Progenitor cell of endocrine pancreas (in vitro differentiated cells): Measurements from ENCODE around the gene DNAJA3. TPM values are rescaled to one million over a fixed set of nuclear protein-coding genes. Genes with fewer than 3 reads are reported as not detected.
A peak's percentile ranks its signal among the peaks of the same experiment; 100 is the strongest.

Source experiments
- DNase-seq: peaks from one replicate; pipeline ENCODE4 v3.0.0; 2021; ENCODE audit warnings: low spot score; ENCODE audit not compliant: unreplicated experiment
- H3K27ac Mint-ChIP-seq: 2 replicates; pipeline ENCODE4 v1.8.0; 2021; ENCODE audit warnings: mild to moderate bottlenecking, moderate library complexity, mixed read lengths
- H3K27me3 Mint-ChIP-seq: 2 replicates; pipeline ENCODE4 v1.8.0; 2021; ENCODE audit warnings: mixed read lengths
- H3K36me3 Mint-ChIP-seq: 2 replicates; pipeline ENCODE4 v1.8.0; 2022; ENCODE audit warnings: mixed read lengths; ENCODE audit not compliant: insufficient read depth
- H3K4me1 Mint-ChIP-seq: 2 replicates; pipeline ENCODE4 v1.8.0; 2021; ENCODE audit warnings: low read depth, mixed read lengths
- H3K4me3 Mint-ChIP-seq: 2 replicates; pipeline ENCODE4 v1.8.0; 2021; ENCODE audit warnings: low read depth, mild to moderate bottlenecking, moderate library complexity, mixed read lengths
- H3K9me3 Mint-ChIP-seq: 2 replicates; pipeline ENCODE4 v1.8.0; 2021; ENCODE audit warnings: low read depth, mixed read lengths
- CTCF ChIP-seq: fragments of 200-600 bp; sonication (generic); IDR thresholded peaks from one replicate; pipeline ENCODE4 v1.5.0; 2021; ENCODE audit warnings: antibody characterized with exemption, mild to moderate bottlenecking; ENCODE audit not compliant: unreplicated experiment
- total RNA-seq: library from RNA; stranded (reverse); gene quantifications from 2 replicates; pipeline ENCODE4 v1.2.1, GENCODE V29; 2021

The DNAJA3 gene
- total RNA-seq, 1 donor from 2014 or later: 42.3 TPM

- Mint-ChIP-seq H3K27ac (no peak overlapping the region), H3K36me3 (peaks cover 8% of the 10 kb centered on the region), H3K4me1 (no peaks in the 10 kb centered on the region), H3K9me3 (no peaks in the 10 kb centered on the region), H3K27me3 (no peaks in the 10 kb centered on the region), H3K4me3 (no peak overlapping the region)
- TF ChIP-seq CTCF: no peak
- no peak for DNase-seq
Measured at GRCh38 chr16:4455081-4455480, 29.4 kb downstream of the DNAJA3 start.

GRCh38 chr16:4455951-4456350 lies 30.3 kb downstream of the DNAJA3 start:
- Mint-ChIP-seq H3K4me3 (no peak overlapping the region), H3K36me3 (peaks cover 10% of the 10 kb centered on the region), H3K9me3 (no peaks in the 10 kb centered on the region), H3K27me3 (no peaks in the 10 kb centered on the region), H3K4me1 (peaks cover 1% of the 10 kb centered on the region), H3K27ac (no peak overlapping the region)
- no peak for TF ChIP-seq CTCF
- DNase-seq: no peak

GRCh38 chr16:4460936-4461249 lies 35.2 kb downstream of the DNAJA3 start:
- Mint-ChIP-seq H3K9me3 (no peaks in the 10 kb centered on the region), H3K27me3 (no peaks in the 10 kb centered on the region), H3K27ac (no peak overlapping the region), H3K36me3 (peaks cover 11% of the 10 kb centered on the region), H3K4me1 (peaks cover 2% of the 10 kb centered on the region), H3K4me3 (no peak overlapping the region)
- DNase-seq: no peak
- no peak for TF ChIP-seq CTCF

GRCh38 chr16:4461250-4462085 lies 35.8 kb downstream of the DNAJA3 start:
- H3K36me3 Mint-ChIP-seq: peaks cover 8% of the 10 kb centered on the region
- no peak for TF ChIP-seq CTCF
- no peak overlapping the region for H3K4me3 Mint-ChIP-seq
- DNase-seq: no peak
- H3K27ac Mint-ChIP-seq: peak overlapping the region; percentile 29
- no peaks in the 10 kb centered on the region for H3K27me3 Mint-ChIP-seq
- no peaks in the 10 kb centered on the region for H3K9me3 Mint-ChIP-seq
- peaks cover 2% of the 10 kb centered on the region for H3K4me1 Mint-ChIP-seq

GRCh38 chr16:4463522-4464163 lies 38.0 kb downstream of the DNAJA3 start:
- no peak for DNase-seq
- Mint-ChIP-seq H3K27ac (peak overlapping the region; percentile 27), H3K4me3 (no peak overlapping the region), H3K9me3 (no peaks in the 10 kb centered on the region), H3K27me3 (no peaks in the 10 kb centered on the region), H3K36me3 (peaks cover 12% of the 10 kb centered on the region), H3K4me1 (peaks cover 2% of the 10 kb centered on the region)
- TF ChIP-seq CTCF: no peak
